Osteocyte (in vitro differentiated cells): ENCODE data around the gene RNF31. TPM values are rescaled to one million over a fixed set of nuclear protein-coding genes. Genes with fewer than 3 reads are reported as not detected.

Experiments used
- DNase-seq: peaks from one replicate; pipeline ENCODE4 v3.0.0; 2021; ENCODE audit warnings: mixed read lengths; ENCODE audit not compliant: unreplicated experiment; ENCODE audit errors: extremely low spot score
- H3K27ac Mint-ChIP-seq: one replicate; pipeline ENCODE4 v1.8.0; 2021; ENCODE audit warnings: mild to moderate bottlenecking, mixed read lengths; ENCODE audit not compliant: unreplicated experiment
- H3K27me3 Mint-ChIP-seq: one replicate; pipeline ENCODE4 v1.8.0; 2021; ENCODE audit warnings: mixed read lengths; ENCODE audit not compliant: unreplicated experiment
- H3K36me3 Mint-ChIP-seq: one replicate; pipeline ENCODE4 v1.8.0; 2021; ENCODE audit warnings: mixed read lengths; ENCODE audit not compliant: unreplicated experiment
- H3K4me1 Mint-ChIP-seq: one replicate; pipeline ENCODE4 v1.8.0; 2021; ENCODE audit warnings: mixed read lengths; ENCODE audit not compliant: unreplicated experiment
- H3K4me3 Mint-ChIP-seq: one replicate; pipeline ENCODE4 v1.8.0; 2021; ENCODE audit warnings: mild to moderate bottlenecking, moderate library complexity, mixed read lengths; ENCODE audit not compliant: unreplicated experiment
- H3K9me3 Mint-ChIP-seq: one replicate; pipeline ENCODE4 v1.8.0; 2021; ENCODE audit warnings: mixed read lengths; ENCODE audit not compliant: unreplicated experiment
- CTCF ChIP-seq: fragments of 200-600 bp; sonication (generic); IDR thresholded peaks from 2 replicates; pipeline ENCODE4 v1.5.0; 2021; ENCODE audit warnings: antibody characterized with exemption, mild to moderate bottlenecking, moderate library complexity
- total RNA-seq: library from RNA; stranded (reverse); gene quantifications from 2 replicates; pipeline ENCODE4 v1.2.1, GENCODE V29; 2021

Gene RNF31
- total RNA-seq, 1 donor from 2014 or later, result 65.9 TPM

DNA sequence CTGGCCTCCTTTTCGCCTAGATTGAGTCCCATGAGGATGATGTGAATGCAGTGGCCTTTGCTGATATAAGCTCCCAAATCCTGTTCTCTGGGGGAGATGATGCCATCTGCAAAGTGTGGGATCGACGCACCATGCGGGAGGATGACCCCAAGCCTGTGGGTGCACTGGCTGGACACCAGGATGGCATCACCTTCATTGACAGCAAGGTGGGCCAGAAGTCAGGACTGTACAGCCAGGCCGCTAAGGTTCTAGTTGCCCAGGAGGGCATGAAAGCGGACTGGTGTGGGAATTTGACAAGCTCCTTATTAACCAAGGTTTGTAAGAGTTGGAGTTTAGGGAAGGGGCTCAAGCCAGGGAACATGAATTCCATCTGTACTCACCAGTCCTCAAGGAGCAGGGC, 27.6 kb upstream of the RNF31 start:
- no peaks in the 10 kb centered on the region for H3K27me3 Mint-ChIP-seq
- DNase-seq, result no peak
- no peaks in the 10 kb centered on the region for H3K9me3 Mint-ChIP-seq
- no peak for TF ChIP-seq CTCF
- no peak overlapping the region for H3K27ac Mint-ChIP-seq
- peaks cover 12% of the 10 kb centered on the region for H3K4me1 Mint-ChIP-seq
- no peak overlapping the region for H3K4me3 Mint-ChIP-seq
- peaks cover 38% of the 10 kb centered on the region for H3K36me3 Mint-ChIP-seq

- Mint-ChIP-seq H3K27me3 (no peaks in the 10 kb centered on the region), H3K27ac (no peak overlapping the region), H3K4me1 (peaks cover under 1% of the 10 kb centered on the region), H3K36me3 (peaks cover 38% of the 10 kb centered on the region), H3K4me3 (no peak overlapping the region), H3K9me3 (no peaks in the 10 kb centered on the region)
- no peak for TF ChIP-seq CTCF
- no peak for DNase-seq
Measured at GRCh38 chr14:24121210-24121609, 26.1 kb upstream of the RNF31 start.

DNA sequence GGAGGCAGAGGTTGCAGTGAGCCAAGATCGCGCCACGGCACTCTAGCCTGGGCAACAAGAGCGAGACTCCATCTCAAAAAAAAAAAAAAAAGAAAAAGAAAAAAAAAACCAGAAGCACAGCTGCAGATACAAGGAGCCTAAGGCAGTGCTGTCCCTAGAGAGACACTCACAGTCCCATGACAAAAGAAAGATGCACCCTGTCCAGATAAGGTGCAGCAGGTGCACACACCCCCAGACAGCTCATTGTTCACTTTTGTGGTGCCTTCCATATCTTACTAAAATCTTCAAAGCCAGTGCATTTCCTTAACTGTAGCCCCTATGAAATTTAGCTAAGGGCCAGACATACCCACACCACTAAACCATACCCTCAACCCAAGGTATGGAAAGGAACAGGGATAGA, 24.9 kb upstream of the RNF31 start:
- no peak for DNase-seq
- Mint-ChIP-seq H3K9me3 (no peaks in the 10 kb centered on the region), H3K27me3 (no peaks in the 10 kb centered on the region), H3K27ac (no peak overlapping the region), H3K4me1 (no peaks in the 10 kb centered on the region), H3K36me3 (peaks cover 38% of the 10 kb centered on the region), H3K4me3 (no peak overlapping the region)
- no peak for TF ChIP-seq CTCF

- Mint-ChIP-seq H3K4me1 (no peaks in the 10 kb centered on the region), H3K27me3 (no peaks in the 10 kb centered on the region), H3K27ac (no peak overlapping the region), H3K36me3 (peaks cover 35% of the 10 kb centered on the region), H3K9me3 (no peaks in the 10 kb centered on the region), H3K4me3 (no peak overlapping the region)
- TF ChIP-seq CTCF, result no peak
- no peak for DNase-seq
Measured at GRCh38 chr14:24122898-24123297, 24.4 kb upstream of the RNF31 start.

DNA sequence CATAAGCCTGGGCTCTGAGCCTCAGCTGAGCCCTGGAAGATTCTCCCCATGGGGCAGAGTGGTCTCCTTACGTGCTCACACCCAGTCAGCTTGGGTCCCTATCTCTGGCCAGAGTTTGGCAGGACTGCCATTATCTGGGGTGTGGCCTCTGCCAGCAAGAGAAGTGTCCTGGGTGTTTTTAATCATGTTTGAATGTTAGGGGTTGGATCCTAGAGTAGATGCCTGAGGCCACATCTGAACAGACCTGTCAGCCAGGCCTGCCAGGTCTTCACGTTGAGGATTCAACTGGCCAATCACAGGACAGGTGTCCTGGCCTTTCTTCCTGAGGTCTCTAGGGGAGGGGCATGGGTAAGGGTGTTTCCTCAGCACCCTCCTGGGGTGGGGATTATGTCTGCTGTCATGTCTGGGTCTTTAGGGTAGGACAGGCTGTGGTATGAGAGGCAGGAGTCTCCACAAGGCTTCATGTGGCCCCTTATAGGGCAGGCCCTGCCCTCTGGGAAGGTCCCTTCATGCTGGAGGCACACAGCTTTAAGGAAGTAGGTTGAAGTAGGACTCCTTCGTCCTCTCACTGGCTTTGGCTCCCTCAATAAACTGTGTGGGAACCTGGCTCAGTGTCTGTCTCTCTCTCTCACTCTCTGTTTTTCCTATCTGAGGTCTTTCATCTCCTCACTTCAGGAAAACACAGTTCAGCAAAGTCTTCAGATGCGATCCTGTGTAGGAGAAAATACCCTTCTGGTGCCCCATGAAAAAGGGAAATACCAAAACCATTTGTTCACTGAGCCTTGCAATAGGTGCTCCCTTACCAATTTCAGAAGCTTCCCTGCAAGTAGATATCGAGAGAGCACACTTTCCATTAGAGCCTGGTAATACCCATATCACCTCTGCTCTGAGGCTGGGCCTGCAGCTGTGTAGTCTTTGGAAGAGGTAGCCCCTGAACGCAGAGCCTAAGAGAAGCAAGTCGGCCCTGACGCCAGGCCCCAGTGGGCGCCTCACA, 23.6 kb upstream of the RNF31 start:
- no peak overlapping the region for H3K4me3 Mint-ChIP-seq
- H3K4me1 Mint-ChIP-seq, result no peaks in the 10 kb centered on the region
- no peak for DNase-seq
- no peaks in the 10 kb centered on the region for H3K9me3 Mint-ChIP-seq
- no peak for TF ChIP-seq CTCF
- H3K36me3 Mint-ChIP-seq, result peaks cover 31% of the 10 kb centered on the region
- no peak overlapping the region for H3K27ac Mint-ChIP-seq
- H3K27me3 Mint-ChIP-seq, result no peaks in the 10 kb centered on the region
